Bronchial epithelial cell (primary cell): Measurements from ENCODE around the gene CEP112. TPM values are rescaled to one million over a fixed set of nuclear protein-coding genes. Genes with fewer than 3 reads are reported as not detected.

ENCODE experiments used
- DNase-seq: peaks from one replicate; pipeline ENCODE4 v3.0.0-alpha.2; 2010; ENCODE audit warnings: low read depth
- FAIRE-seq: peaks from 2 replicates; lab custom pipeline; 2011; peaks lifted over from hg19 to GRCh38; lab: Jason Lieb, UNC
- H3K27me3 ChIP-seq: 2 replicates; pipeline ENCODE4 v1.5.1; 2011; ENCODE audit warnings: low read length; ENCODE audit not compliant: control insufficient read depth, insufficient read depth
- H3K36me3 ChIP-seq: 2 replicates; pipeline ENCODE4 v1.5.1; 2011; ENCODE audit warnings: low read length; ENCODE audit not compliant: control insufficient read depth, insufficient read depth
- H3K4me3 ChIP-seq: 2 replicates; pipeline ENCODE4 v1.5.1; 2011; ENCODE audit warnings: mild to moderate bottlenecking, low read depth, low read length, control low read depth
- CTCF ChIP-seq: IDR thresholded peaks from 2 replicates; pipeline ENCODE4 v1.5.1; 2011; ENCODE audit warnings: mild to moderate bottlenecking, moderate library complexity, low read length, control low read depth, inconsistent platforms; ENCODE audit not compliant: insufficient read depth, severe bottlenecking
- total RNA-seq: library from RNA; depleted of rRNA; stranded (reverse); fragments of >200 nt; gene quantifications from 2 replicates; pipeline ENCODE4 v1.2.1, GENCODE V29; 2014

Gene CEP112
- total RNA-seq, 1 donor from 2014 or later: 2.4 TPM

DNA sequence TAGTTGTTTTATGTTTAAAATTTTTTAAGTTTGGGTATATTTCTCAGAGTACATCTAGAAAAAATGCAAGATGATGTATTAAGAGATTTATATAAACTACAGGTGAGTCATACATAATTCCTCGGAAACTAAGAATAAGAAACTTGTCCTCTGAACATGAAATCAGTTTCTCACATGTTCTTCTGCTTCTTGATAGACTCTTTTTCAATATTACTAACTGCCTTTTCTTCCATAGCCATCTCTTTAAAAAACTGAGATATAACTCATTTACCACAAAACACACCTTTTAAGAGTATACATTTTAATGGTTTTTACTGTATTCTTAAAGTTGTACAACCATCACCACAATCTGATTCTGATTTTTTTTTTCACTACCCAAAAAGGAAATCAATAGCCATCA, 392.1 kb downstream of the CEP112 start:
- no peak for FAIRE-seq
- no peaks in the 10 kb centered on the region for H3K27me3 ChIP-seq
- H3K4me3 ChIP-seq: no peak overlapping the region
- no peak for DNase-seq
- no peaks in the 10 kb centered on the region for H3K36me3 ChIP-seq
- no peak for TF ChIP-seq CTCF

- FAIRE-seq (no peak), DNase-seq (no peak)
- TF ChIP-seq CTCF: no peak
- H3K27me3 ChIP-seq: no peaks in the 10 kb centered on the region
- no peaks in the 10 kb centered on the region for H3K36me3 ChIP-seq
- H3K4me3 ChIP-seq: no peak overlapping the region
Observed at GRCh38 chr17:65799454-65799853, 392.5 kb downstream of the CEP112 start.

DNA sequence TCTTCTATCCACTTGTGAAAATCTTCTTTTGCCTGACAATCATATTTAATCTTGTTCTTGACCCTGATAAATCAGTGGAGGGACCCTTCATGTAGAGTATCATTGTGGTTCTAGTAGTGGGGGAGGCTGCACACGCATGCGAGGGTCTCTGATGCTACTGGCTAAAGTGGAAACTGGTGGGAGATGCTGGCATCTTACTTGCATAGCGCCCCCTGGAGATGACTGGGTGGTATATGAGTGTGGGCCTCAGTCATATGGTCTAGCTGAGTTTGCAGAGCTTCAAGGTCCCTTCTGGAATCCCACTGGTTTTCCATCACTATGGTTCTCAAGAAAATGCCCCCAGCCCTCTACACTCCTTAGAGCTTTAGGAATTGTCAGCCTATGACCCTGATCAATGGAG, 394.1 kb downstream of the CEP112 start:
- TF ChIP-seq CTCF: peak; percentile 25
- FAIRE-seq (no peak), DNase-seq (no peak)
- no peaks in the 10 kb centered on the region for H3K27me3 ChIP-seq
- H3K4me3 ChIP-seq: no peak overlapping the region
- no peaks in the 10 kb centered on the region for H3K36me3 ChIP-seq

- no peaks in the 10 kb centered on the region for H3K36me3 ChIP-seq
- TF ChIP-seq CTCF: no peak
- no peak for DNase-seq
- H3K4me3 ChIP-seq: no peak overlapping the region
- no peak for FAIRE-seq
- H3K27me3 ChIP-seq: no peaks in the 10 kb centered on the region
Observed at GRCh38 chr17:65797101-65797500, 394.8 kb downstream of the CEP112 start.

DNA sequence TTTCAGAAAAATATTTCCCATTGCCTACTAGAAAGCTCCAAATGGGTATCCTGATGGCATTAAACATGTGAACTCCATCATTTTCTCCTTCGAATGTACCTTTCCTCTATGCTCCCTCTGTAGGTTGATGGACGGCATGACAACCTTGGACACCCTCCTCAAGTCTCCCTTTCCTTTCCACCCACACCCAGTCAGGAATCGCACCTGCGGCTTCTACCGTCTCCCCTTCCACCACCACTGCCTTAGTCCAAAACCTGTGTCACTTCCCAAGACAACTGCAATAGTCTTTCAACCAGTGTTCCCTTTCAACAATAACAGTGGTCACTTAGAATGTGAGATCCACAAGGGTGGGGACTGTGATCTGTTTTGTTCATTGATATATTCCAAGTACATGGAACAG, 397.4 kb downstream of the CEP112 start:
- Histone ChIP-seq H3K36me3 (no peaks in the 10 kb centered on the region), H3K4me3 (no peak overlapping the region), H3K27me3 (no peaks in the 10 kb centered on the region)
- DNase-seq (peak; percentile 53), FAIRE-seq (no peak)
- TF ChIP-seq CTCF: peak; percentile 69

- Histone ChIP-seq H3K36me3 (no peaks in the 10 kb centered on the region), H3K27me3 (no peaks in the 10 kb centered on the region), H3K4me3 (no peak overlapping the region)
- DNase-seq: no peak
- TF ChIP-seq CTCF: no peak
- FAIRE-seq: no peak
Observed at GRCh38 chr17:65790241-65790640, 401.7 kb downstream of the CEP112 start.
